ENCODE measurements around the gene RIBC2.
"Not testable (repeated sequence)": the region's sequence is repeated elsewhere in the genome, so short reads cannot be mapped to it uniquely, and the experiment has no call there.

RIBC2 gene
- total RNA-seq: 0.70 to 1.2 (median 0.77) reads per million in 3 donors

- H3K36me3 ChIP-seq (ENCODE audit: control insufficient read depth, insufficient read depth, low read length): no peaks in the 10 kb centered on the region
- no peaks in the 10 kb centered on the region for H3K27me3 ChIP-seq (replicated peaks; ENCODE audit: control insufficient read depth, insufficient read depth, low read length, poor library complexity, severe bottlenecking)
- H3K4me1 ChIP-seq (ENCODE audit: control insufficient read depth, insufficient read depth, low read length, poor library complexity, severe bottlenecking): peaks cover 14% of the 10 kb centered on the region
- H3K9me3 ChIP-seq (ENCODE audit: control insufficient read depth, low read length): no peaks in the 10 kb centered on the region
- peak within 1 kb of the TSS; percentile 55 for H3K4me3 ChIP-seq (ENCODE audit: insufficient read depth, low read depth, low read length, poor library complexity, severe bottlenecking)
- peak; percentile 61 to 77 (median 75) for DNase-seq
- peak within 1 kb of the TSS; percentile 54 for H3K27ac ChIP-seq (ENCODE audit: insufficient read depth, low read length, poor library complexity, severe bottlenecking)
These were observed at the start of gene RIBC2, which contains the start of gene SMC1B for GRCh38 chr22:45413368-45414211. Gene RIBC2, plus strand, starts transcription at chr22:45413693. Its CDS starts 194 bp downstream, at chr22:45413887. Gene SMC1B, minus strand, starts transcription at chr22:45413599. Its CDS starts 32 bp downstream, at chr22:45413567.

- Histone ChIP-seq H3K36me3 (ENCODE audit: control insufficient read depth, insufficient read depth, low read length) (no peaks in the 10 kb centered on the region), H3K9me3 (ENCODE audit: control insufficient read depth, low read length) (no peaks in the 10 kb centered on the region), H3K27me3 (replicated peaks; ENCODE audit: control insufficient read depth, insufficient read depth, low read length, poor library complexity, severe bottlenecking) (no peaks in the 10 kb centered on the region), H3K27ac (ENCODE audit: insufficient read depth, low read length, poor library complexity, severe bottlenecking) (no peak overlapping the region), H3K4me1 (ENCODE audit: control insufficient read depth, insufficient read depth, low read length, poor library complexity, severe bottlenecking) (no peaks in the 10 kb centered on the region), H3K4me3 (ENCODE audit: insufficient read depth, low read depth, low read length, poor library complexity, severe bottlenecking) (no peak overlapping the region)
- no peak for DNase-seq
These were observed 46.8 kb upstream of the RIBC2 start for GRCh38 chr22:45366713-45367112.

GRCh38 chr22:45373592-45373991 lies 39.9 kb upstream of the RIBC2 start:
- H3K4me1 ChIP-seq (ENCODE audit: control insufficient read depth, insufficient read depth, low read length, poor library complexity, severe bottlenecking); DNase-seq; H3K27me3 ChIP-seq (replicated peaks; ENCODE audit: control insufficient read depth, insufficient read depth, low read length, poor library complexity, severe bottlenecking); H3K4me3 ChIP-seq (ENCODE audit: insufficient read depth, low read depth, low read length, poor library complexity, severe bottlenecking); H3K27ac ChIP-seq (ENCODE audit: insufficient read depth, low read length, poor library complexity, severe bottlenecking); H3K9me3 ChIP-seq (ENCODE audit: control insufficient read depth, low read length); H3K36me3 ChIP-seq (ENCODE audit: control insufficient read depth, insufficient read depth, low read length): not testable (repeated sequence)

- no peaks in the 10 kb centered on the region for H3K9me3 ChIP-seq (ENCODE audit: control insufficient read depth, low read length)
- DNase-seq: no peak
- H3K36me3 ChIP-seq (ENCODE audit: control insufficient read depth, insufficient read depth, low read length): no peaks in the 10 kb centered on the region
- no peak overlapping the region for H3K27ac ChIP-seq (ENCODE audit: insufficient read depth, low read length, poor library complexity, severe bottlenecking)
- H3K4me1 ChIP-seq (ENCODE audit: control insufficient read depth, insufficient read depth, low read length, poor library complexity, severe bottlenecking): no peaks in the 10 kb centered on the region
- H3K27me3 ChIP-seq (replicated peaks; ENCODE audit: control insufficient read depth, insufficient read depth, low read length, poor library complexity, severe bottlenecking): no peaks in the 10 kb centered on the region
- no peak overlapping the region for H3K4me3 ChIP-seq (ENCODE audit: insufficient read depth, low read depth, low read length, poor library complexity, severe bottlenecking)
These were observed 37.5 kb upstream of the RIBC2 start for GRCh38 chr22:45376009-45376408.

- Histone ChIP-seq H3K27me3 (replicated peaks; ENCODE audit: control insufficient read depth, insufficient read depth, low read length, poor library complexity, severe bottlenecking) (no peaks in the 10 kb centered on the region), H3K36me3 (ENCODE audit: control insufficient read depth, insufficient read depth, low read length) (no peaks in the 10 kb centered on the region), H3K9me3 (ENCODE audit: control insufficient read depth, low read length) (no peaks in the 10 kb centered on the region), H3K4me1 (ENCODE audit: control insufficient read depth, insufficient read depth, low read length, poor library complexity, severe bottlenecking) (no peaks in the 10 kb centered on the region), H3K27ac (ENCODE audit: insufficient read depth, low read length, poor library complexity, severe bottlenecking) (no peak overlapping the region), H3K4me3 (ENCODE audit: insufficient read depth, low read depth, low read length, poor library complexity, severe bottlenecking) (no peak overlapping the region)
- DNase-seq: no peak
These were observed 36.8 kb upstream of the RIBC2 start for GRCh38 chr22:45376703-45377102.

GRCh38 chr22:45381348-45381747 lies 32.1 kb upstream of the RIBC2 start:
- H3K9me3 ChIP-seq (ENCODE audit: control insufficient read depth, low read length): no peaks in the 10 kb centered on the region
- H3K36me3 ChIP-seq (ENCODE audit: control insufficient read depth, insufficient read depth, low read length): no peaks in the 10 kb centered on the region
- no peak overlapping the region for H3K4me3 ChIP-seq (ENCODE audit: insufficient read depth, low read depth, low read length, poor library complexity, severe bottlenecking)
- no peaks in the 10 kb centered on the region for H3K27me3 ChIP-seq (replicated peaks; ENCODE audit: control insufficient read depth, insufficient read depth, low read length, poor library complexity, severe bottlenecking)
- H3K4me1 ChIP-seq (ENCODE audit: control insufficient read depth, insufficient read depth, low read length, poor library complexity, severe bottlenecking): no peaks in the 10 kb centered on the region
- no peak overlapping the region for H3K27ac ChIP-seq (ENCODE audit: insufficient read depth, low read length, poor library complexity, severe bottlenecking)
- DNase-seq: no peak

- no peaks in the 10 kb centered on the region for H3K9me3 ChIP-seq (ENCODE audit: control insufficient read depth, low read length)
- no peak overlapping the region for H3K4me3 ChIP-seq (ENCODE audit: insufficient read depth, low read depth, low read length, poor library complexity, severe bottlenecking)
- no peak overlapping the region for H3K27ac ChIP-seq (ENCODE audit: insufficient read depth, low read length, poor library complexity, severe bottlenecking)
- no peaks in the 10 kb centered on the region for H3K4me1 ChIP-seq (ENCODE audit: control insufficient read depth, insufficient read depth, low read length, poor library complexity, severe bottlenecking)
- no peaks in the 10 kb centered on the region for H3K27me3 ChIP-seq (replicated peaks; ENCODE audit: control insufficient read depth, insufficient read depth, low read length, poor library complexity, severe bottlenecking)
- no peak for DNase-seq
- no peaks in the 10 kb centered on the region for H3K36me3 ChIP-seq (ENCODE audit: control insufficient read depth, insufficient read depth, low read length)
These were observed 23.9 kb upstream of the RIBC2 start for GRCh38 chr22:45389546-45389945.

- DNase-seq: no peak
- no peaks in the 10 kb centered on the region for H3K27me3 ChIP-seq (replicated peaks; ENCODE audit: control insufficient read depth, insufficient read depth, low read length, poor library complexity, severe bottlenecking)
- no peaks in the 10 kb centered on the region for H3K9me3 ChIP-seq (ENCODE audit: control insufficient read depth, low read length)
- no peak overlapping the region for H3K27ac ChIP-seq (ENCODE audit: insufficient read depth, low read length, poor library complexity, severe bottlenecking)
- H3K4me1 ChIP-seq (ENCODE audit: control insufficient read depth, insufficient read depth, low read length, poor library complexity, severe bottlenecking): no peaks in the 10 kb centered on the region
- H3K4me3 ChIP-seq (ENCODE audit: insufficient read depth, low read depth, low read length, poor library complexity, severe bottlenecking): no peak overlapping the region
- H3K36me3 ChIP-seq (ENCODE audit: control insufficient read depth, insufficient read depth, low read length): no peaks in the 10 kb centered on the region
These were observed 15.7 kb upstream of the RIBC2 start for GRCh38 chr22:45397806-45398205.

GRCh38 chr22:45398214-45398613 lies 15.3 kb upstream of the RIBC2 start:
- no peaks in the 10 kb centered on the region for H3K9me3 ChIP-seq (ENCODE audit: control insufficient read depth, low read length)
- no peaks in the 10 kb centered on the region for H3K36me3 ChIP-seq (ENCODE audit: control insufficient read depth, insufficient read depth, low read length)
- H3K27me3 ChIP-seq (replicated peaks; ENCODE audit: control insufficient read depth, insufficient read depth, low read length, poor library complexity, severe bottlenecking): no peaks in the 10 kb centered on the region
- no peaks in the 10 kb centered on the region for H3K4me1 ChIP-seq (ENCODE audit: control insufficient read depth, insufficient read depth, low read length, poor library complexity, severe bottlenecking)
- H3K4me3 ChIP-seq (ENCODE audit: insufficient read depth, low read depth, low read length, poor library complexity, severe bottlenecking): no peak overlapping the region
- no peak overlapping the region for H3K27ac ChIP-seq (ENCODE audit: insufficient read depth, low read length, poor library complexity, severe bottlenecking)
- no peak for DNase-seq

- no peak for DNase-seq
- Histone ChIP-seq H3K27ac (ENCODE audit: insufficient read depth, low read length, poor library complexity, severe bottlenecking) (no peak overlapping the region), H3K4me1 (ENCODE audit: control insufficient read depth, insufficient read depth, low read length, poor library complexity, severe bottlenecking) (no peaks in the 10 kb centered on the region), H3K36me3 (ENCODE audit: control insufficient read depth, insufficient read depth, low read length) (no peaks in the 10 kb centered on the region), H3K9me3 (ENCODE audit: control insufficient read depth, low read length) (no peaks in the 10 kb centered on the region), H3K4me3 (ENCODE audit: insufficient read depth, low read depth, low read length, poor library complexity, severe bottlenecking) (no peak overlapping the region), H3K27me3 (replicated peaks; ENCODE audit: control insufficient read depth, insufficient read depth, low read length, poor library complexity, severe bottlenecking) (no peaks in the 10 kb centered on the region)
These were observed 13.6 kb upstream of the RIBC2 start for GRCh38 chr22:45399712-45400445.
